Measurements from ENCODE around the gene CHIA. TPM values are rescaled to one million over a fixed set of nuclear protein-coding genes. Genes with fewer than 3 reads are reported as not detected.

Gene CHIA
- total RNA-seq, 4 donors from 2014 or later: 2.6 to 3.6 TPM; not detected in 2

DNA sequence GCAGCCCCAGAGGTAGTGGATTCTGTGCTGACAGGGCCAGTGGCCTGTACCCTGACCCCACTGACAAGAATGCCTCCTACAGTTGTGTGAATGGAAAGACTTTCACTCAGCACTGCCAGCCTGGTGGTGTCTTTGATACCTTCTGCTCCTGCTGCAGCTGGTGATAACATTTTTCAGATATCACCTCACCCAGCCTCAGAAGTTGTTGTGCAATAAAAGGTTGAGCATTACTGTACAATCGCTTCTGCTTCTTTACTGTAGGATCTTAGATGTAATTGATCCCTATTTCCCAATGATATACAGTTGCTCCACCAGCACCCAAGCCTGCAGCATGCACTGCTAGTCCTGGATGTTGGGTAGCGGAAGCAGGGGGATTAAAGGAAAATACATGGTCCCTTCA, 4.8 kb upstream of the CHIA start:
- TF ChIP-seq, protein P1, sequence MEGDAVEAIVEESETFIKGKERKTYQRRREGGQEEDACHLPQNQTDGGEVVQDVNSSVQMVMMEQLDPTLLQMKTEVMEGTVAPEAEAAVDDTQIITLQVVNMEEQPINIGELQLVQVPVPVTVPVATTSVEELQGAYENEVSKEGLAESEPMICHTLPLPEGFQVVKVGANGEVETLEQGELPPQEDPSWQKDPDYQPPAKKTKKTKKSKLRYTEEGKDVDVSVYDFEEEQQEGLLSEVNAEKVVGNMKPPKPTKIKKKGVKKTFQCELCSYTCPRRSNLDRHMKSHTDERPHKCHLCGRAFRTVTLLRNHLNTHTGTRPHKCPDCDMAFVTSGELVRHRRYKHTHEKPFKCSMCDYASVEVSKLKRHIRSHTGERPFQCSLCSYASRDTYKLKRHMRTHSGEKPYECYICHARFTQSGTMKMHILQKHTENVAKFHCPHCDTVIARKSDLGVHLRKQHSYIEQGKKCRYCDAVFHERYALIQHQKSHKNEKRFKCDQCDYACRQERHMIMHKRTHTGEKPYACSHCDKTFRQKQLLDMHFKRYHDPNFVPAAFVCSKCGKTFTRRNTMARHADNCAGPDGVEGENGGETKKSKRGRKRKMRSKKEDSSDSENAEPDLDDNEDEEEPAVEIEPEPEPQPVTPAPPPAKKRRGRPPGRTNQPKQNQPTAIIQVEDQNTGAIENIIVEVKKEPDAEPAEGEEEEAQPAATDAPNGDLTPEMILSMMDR (IDR thresholded peaks at IDR 0.05; ENCODE audit: low read depth): no peak

DNA sequence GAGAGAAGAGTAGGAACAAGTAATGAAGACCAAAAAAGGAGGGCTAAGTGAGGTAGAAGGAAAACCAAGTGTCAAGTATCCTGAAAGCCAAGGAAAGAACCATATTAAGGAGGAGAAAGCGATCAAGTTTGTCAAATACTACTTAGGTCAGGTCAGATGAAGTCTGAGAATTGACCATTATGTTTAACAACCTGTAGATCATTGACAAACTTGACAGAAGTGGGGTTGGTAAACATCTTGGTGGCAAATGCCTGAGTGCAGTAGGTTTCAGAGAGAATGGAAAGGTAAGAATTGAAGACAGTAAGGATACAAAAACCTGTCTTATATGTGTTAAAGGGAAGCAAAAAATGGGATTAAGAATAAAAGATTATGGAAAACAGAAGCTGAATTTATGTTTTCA, 3.7 kb upstream of the CHIA start:
- TF ChIP-seq, protein P1 (IDR thresholded peaks at IDR 0.05; ENCODE audit: low read depth): no peak

DNA sequence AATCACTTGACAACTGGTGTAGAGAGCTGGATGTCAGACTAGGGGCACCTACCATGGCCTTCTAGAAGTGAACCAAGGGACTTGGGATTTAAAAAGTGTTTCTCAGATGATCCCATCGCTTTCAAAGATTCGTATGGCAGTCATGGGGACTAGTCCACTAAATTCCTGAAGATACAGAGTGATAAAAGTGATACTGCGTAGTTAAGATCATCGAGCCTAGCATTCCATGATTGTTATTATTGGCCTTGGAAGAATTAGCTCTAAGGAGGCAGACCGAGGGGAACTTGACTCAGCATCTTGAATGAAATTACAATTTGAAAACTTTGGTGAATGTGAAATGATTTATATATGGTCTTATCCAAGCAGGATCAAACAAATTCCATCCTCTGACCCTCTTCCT, 1.3 kb upstream of the CHIA start:
- TF ChIP-seq, protein P1 (IDR thresholded peaks at IDR 0.05; ENCODE audit: low read depth): no peak

DNA sequence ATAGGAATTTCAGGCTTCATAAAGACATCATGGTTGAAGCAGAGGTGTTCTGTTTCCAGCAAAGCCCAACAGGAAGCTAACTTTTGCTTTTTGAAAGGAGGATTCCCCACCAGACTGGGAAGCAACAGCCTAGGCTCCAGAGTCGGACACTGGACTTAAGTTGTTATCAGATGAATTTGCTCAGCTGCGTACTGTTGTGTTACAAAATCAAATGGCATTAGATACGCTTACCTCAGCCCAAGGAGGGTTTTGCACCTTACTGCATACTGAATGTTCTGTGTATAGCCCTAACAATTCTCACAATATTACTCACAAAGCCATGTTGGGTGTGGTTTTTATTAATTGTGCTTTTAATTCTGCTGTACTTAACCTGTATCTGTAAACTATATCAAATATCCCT, 547 bp upstream of the CHIA start:
- TF ChIP-seq, protein P1 (IDR thresholded peaks at IDR 0.05; ENCODE audit: low read depth): no peak

DNA sequence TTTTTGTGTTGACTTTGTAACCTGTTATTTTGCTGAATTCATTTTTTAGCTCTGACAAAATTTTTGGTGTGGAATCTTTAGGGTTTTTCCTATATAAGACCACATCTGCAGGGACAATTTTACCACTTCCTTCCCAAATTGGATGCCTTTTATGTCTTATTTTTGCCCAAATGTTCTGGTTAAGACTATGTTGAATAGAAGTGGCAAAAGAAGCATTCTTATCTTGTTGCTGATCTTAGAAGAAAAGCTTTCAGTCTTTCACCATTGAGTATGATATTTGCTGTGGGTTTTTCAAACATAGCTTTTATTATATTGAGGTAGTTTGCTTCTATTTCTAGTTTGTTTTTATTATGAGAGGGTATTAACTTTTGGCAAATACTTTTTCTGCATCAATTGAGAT, 3.7 kb downstream of the CHIA start:
- TF ChIP-seq, protein P1 (IDR thresholded peaks at IDR 0.05; ENCODE audit: low read depth): no peak

DNA sequence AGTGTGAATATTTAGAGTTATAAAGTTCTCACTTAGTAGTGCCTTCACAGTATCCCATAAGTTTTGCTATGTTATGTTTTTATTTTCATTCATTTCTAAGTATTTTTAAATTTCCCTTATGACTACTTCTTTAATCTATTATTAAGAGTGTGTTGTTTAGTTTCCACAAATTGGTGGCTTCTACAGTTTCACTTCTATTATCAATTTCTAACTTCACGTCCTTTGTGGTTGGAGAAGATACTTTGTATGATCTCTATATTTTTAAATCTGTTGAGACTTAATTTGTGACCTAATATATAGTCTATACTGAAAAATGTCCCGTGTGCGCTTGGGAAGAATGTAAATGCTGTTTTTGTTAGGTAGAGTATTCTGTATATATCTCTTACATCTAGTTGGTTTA, 11.7 kb downstream of the CHIA start:
- TF ChIP-seq, protein P1 (IDR thresholded peaks at IDR 0.05; ENCODE audit: low read depth): no peak

DNA sequence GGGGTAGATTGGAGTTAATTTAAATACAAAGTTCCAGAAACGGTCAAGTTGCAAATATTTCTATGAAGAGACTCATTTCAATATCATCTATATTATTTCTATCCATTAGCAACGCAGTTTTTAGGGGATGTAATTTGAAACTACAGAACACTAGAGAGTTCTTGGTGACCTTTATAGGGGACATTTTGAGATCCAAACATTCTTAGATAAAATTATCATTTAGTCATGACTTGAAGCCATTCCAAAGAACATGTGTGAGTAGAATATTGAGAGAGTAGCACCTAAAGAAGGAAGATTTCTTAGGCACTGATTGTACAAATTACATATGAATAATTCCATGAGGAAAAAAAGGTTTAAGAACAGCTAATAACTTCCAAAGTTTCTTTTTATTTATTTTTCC, 19.0 kb downstream of the CHIA start:
- TF ChIP-seq, protein P1 (IDR thresholded peaks at IDR 0.05; ENCODE audit: low read depth): no peak

Measured in subcutaneous adipose tissue (tissue), 4 donors.